ENCODE data around the gene SLC9A3. TPM values are rescaled to one million over a fixed set of nuclear protein-coding genes. Genes with fewer than 3 reads are reported as not detected.
"Not testable (repeated sequence)": the region's sequence is repeated elsewhere in the genome, so short reads cannot be mapped to it uniquely, and the experiment has no call there.

The SLC9A3 gene
- total RNA-seq, 1 experiment from 2014 or later, result 3.6 TPM

DNA sequence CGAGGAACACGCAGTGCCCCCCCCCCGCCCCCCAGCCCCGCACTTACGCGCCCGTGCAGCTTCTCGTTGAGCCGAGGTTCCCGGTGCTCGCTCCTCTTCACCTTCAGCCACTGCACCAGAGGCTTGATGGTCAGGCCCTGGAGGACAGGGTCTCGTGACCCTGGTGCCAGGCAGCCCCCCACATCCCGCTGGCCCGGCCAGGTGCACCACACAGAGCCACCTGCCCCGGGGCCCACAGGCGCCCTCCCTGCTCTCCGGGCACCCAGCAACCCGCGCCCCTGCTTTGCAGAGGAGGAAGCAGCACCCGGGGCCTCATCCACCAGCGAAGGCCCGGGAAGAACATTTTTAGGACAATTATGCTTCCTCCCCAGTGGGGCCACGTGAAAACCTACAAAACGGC lies 42.2 kb downstream of the SLC9A3 start:
- no peaks in the 10 kb centered on the region for H3K36me3 ChIP-seq
- no peak overlapping the region for H3K4me3 ChIP-seq
- DNase-seq, result no peak
- no peaks in the 10 kb centered on the region for H3K27me3 ChIP-seq
- H3K9me3 ChIP-seq, result no peaks in the 10 kb centered on the region

DNA sequence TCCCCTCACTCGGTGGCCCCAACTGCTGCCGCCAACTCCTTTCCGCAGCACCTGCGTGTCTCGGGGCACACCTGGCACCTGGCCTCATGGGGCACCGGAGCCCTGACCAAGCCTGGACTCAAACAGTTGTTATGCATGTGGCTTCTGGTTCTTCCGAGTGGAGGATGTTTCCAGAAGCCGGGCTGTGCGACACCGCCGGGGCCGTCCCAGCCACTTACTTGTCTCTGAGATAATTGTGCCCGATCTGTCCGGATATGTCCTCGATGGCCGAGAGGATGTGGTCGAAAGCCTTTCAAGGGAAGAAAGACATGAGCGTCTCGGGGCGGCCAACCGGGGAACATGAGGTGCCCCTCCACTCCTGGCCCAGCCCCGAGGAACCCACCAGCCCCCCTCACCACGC lies 42.9 kb downstream of the SLC9A3 start:
- DNase-seq, result no peak
- Histone ChIP-seq H3K27me3 (no peaks in the 10 kb centered on the region), H3K36me3 (no peaks in the 10 kb centered on the region), H3K9me3 (no peaks in the 10 kb centered on the region), H3K4me3 (no peak overlapping the region)

DNA sequence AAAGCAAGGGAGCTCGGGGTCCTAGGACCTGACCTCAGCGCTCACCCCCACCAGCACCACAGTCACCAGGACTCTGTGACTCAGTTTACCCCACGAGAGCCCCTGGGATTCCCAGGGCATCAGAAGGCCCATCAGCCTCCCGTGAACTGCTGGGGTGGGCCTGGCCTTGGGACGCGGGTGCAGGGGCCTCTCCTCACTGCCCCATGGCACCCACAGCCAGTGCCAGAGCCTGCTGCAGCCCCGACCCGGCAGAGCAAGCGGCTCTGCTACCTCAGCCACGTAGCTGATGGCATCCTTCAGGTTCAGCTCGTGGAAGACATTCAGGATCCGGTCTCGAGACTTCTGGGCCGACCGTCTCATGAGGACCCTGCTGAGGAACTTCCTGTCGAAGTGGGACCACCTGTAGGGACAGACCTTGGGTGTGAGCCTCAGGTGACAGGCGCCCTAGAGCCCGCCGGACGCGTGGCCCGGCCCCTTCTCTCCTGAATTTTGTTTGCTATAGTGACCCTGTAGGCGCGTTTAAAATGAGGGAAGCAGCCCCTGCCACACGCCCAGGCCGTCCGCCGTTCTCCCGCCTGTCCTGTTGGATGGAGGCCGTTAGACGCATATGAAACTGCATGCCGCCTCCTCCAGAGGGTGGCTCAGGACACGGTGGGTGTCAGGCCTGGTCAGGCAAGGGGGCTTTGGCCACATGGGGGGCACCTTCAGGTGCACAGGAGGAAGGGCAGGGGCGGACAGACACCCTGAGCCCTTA lies 44.5 kb downstream of the SLC9A3 start:
- no peak for DNase-seq
- no peaks in the 10 kb centered on the region for H3K36me3 ChIP-seq
- no peak overlapping the region for H3K4me3 ChIP-seq
- H3K9me3 ChIP-seq, result no peaks in the 10 kb centered on the region
- H3K27me3 ChIP-seq, result no peaks in the 10 kb centered on the region

DNA sequence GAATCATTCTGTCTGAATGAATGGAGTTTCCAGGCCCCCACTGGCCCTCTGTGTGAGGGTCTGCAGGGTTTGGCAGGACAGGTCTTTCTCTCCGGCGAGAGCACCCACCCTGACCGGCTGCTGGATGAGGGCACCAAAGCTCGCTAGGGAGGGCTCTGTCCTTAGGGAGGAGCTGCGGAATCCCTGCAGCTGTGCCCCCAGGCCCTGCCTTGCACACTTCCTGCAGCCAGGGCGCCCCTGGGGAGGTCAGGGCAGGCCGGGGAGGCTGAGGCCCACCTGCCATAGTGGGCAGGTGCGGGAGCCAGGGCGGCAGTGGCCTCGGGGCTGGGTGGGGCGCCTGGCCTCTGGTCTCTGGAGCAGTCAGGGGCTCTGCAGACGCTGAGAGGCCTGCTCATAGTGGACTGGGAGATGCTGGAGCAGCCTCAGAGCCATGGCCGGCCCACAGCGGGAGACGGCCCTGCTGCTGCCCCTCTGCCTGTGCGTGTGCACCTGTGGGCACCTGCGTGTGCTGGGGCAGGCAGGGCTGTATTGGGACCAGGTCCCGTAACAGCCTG lies 45.2 kb downstream of the SLC9A3 start:
- Histone ChIP-seq H3K27me3 (no peaks in the 10 kb centered on the region), H3K9me3 (no peaks in the 10 kb centered on the region), H3K36me3 (no peaks in the 10 kb centered on the region), H3K4me3 (no peak overlapping the region)
- DNase-seq, result no peak

DNA sequence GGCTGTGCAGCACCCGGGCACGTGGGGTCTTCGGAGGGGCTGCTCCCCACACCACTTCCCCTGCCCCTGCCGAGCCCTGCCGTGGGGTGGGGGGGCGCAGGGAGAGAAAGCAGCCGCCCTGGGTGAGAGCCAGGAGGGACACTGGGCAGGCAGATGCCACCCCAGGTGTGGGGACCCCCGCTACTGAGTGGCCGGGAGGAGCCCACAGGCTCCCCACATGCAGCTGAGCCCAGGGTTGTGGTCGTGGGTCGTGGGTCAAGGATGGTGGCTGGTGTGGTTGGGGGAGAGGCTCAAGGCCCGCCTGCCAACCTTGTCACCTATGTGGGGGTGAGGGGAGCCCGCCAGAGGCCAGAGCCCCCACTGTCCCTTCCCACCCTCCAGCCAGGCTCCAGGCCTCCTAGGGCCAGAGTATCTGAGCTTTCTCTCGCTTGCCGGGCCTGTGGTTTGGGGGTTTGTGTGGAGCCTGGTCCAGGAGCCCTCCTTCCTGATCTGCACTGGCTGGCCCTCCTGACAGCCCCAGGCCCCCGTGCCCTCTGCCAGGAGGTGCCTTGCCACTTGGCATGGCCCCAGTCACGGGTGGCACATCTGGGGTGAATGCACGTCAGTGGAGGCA lies 45.8 kb downstream of the SLC9A3 start:
- DNase-seq, result no peak
- Histone ChIP-seq H3K4me3 (no peak overlapping the region), H3K36me3 (no peaks in the 10 kb centered on the region), H3K9me3 (no peaks in the 10 kb centered on the region), H3K27me3 (no peaks in the 10 kb centered on the region)

DNA sequence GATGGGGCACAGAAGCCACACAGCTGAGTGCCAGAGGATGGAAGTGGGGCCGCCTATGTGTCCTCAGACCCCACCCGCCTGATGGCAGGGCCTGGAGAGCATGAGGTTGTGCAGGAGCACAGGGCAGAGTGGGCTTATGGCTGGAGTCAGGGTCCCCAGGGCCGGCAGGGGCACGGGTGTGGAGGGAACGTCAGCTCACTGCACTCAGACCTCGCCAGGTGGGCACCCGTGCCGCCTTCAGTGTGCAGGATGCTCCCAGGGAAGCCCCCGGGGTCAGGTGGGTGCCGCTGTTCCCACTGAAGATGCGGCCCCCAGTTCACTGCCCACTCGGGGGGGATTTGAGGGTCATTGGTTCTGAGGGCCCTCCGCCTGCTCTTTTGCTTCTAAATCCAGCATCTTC lies 46.4 kb downstream of the SLC9A3 start:
- DNase-seq, result no peak
- H3K36me3 ChIP-seq, result no peaks in the 10 kb centered on the region
- no peak overlapping the region for H3K4me3 ChIP-seq
- no peaks in the 10 kb centered on the region for H3K27me3 ChIP-seq
- no peaks in the 10 kb centered on the region for H3K9me3 ChIP-seq

DNA sequence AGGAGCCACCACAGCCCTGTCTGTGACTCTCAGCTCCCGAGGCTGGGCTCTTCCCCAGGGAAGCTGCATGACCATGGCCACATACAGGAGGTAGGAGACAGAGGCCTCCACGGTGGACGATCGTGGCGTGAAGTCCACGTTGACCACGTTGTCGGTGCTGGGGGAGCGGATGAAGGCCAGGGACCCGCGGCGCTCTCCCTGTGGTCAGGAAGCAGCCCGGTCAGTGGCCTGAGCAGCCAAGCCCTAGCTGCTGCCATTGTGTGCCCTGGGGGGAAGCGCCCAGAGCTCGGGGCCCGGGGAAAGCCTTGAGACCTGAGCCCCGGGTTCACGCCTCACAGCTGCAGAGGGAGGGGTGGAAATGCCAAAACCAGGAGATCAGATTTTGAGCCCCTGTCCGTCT lies 47.0 kb downstream of the SLC9A3 start:
- Histone ChIP-seq H3K4me3 (no peak overlapping the region), H3K27me3 (no peaks in the 10 kb centered on the region), H3K9me3 (no peaks in the 10 kb centered on the region), H3K36me3 (no peaks in the 10 kb centered on the region)
- DNase-seq, result no peak

DNA sequence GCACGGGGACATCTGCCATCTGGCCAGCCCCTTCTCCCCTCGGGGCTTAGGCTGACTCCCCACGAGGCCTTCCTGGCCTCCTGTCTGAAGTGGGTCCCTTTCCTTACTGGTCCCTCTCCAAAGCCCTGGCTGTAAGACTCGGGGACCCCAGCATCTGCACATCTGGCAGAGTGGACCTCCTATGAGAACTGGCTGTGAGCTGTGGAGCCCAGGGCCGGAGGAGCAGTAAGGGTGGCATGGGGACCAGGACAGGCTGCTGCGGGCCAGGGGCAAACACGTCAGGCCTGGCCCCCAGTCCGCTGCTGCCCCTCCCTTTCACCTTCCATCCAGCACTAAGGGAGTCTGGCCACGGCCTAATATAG lies 47.5 kb downstream of the SLC9A3 start:
- no peak for DNase-seq
- Histone ChIP-seq H3K27me3 (no peaks in the 10 kb centered on the region), H3K4me3 (no peak overlapping the region), H3K9me3 (no peaks in the 10 kb centered on the region), H3K36me3 (0 out of 2 replicates have a peak, but pooled peaks cover 2% of the 10 kb centered on the region)

DNA sequence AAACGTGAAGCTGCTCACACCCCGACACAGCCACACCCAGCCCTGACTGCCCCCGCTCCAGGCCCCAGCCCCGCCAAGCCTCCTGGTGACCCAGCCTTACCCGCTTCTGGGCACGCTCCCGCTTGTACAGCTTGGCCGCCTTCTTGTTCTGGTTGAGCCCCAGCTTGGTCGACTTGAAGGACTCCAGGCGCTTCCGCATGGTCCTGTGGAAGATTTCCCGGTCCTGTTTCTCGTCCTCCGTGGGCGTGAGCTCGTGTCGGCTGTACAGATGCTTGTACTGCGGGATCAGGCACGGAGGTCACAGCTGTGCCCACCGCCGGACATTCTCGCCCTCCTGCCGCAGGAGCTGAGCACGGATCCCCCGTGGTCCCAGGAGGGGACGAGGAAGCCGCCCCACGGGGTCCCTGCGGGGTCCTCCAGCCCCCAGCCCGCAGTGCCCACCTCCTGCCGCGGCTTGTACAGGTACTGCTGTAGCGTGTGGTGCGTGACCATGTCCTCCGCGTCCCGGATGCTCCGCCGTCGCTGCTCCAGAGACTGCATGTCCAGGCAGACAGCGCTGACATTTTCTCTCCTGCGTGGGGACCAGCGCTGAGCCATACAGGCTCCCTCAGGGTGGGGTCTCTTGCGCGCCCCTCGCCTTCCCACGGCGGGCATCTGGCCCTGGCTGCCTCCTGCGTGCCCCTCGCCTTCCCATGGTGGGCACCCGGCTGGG lies 48.0 kb downstream of the SLC9A3 start:
- DNase-seq, result no peak
- Histone ChIP-seq H3K4me3 (no peak overlapping the region), H3K27me3 (no peaks in the 10 kb centered on the region), H3K36me3 (peaks cover 2% of the 10 kb centered on the region; the same call in 1 of the 2 replicates), H3K9me3 (no peaks in the 10 kb centered on the region)

DNA sequence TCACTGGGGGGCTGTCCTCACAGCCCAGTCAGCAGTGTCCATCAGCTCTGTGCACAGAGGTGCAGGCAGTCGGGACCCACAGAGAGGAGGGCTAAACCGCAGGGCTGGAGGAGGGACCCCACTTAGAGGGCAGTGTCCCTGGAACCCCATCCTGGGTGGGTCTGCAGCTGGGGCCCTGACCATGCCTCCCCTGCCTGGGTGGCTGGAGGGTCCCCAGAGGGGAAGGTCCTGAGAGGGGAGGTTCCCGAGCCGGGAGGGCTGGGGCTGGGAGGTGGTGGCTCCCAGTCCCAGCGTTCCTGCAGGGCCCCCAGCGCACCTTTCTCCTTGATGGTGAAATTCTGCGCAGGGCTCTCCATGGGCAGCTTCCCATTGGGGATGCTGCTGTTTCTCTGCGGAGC lies 48.5 kb downstream of the SLC9A3 start:
- no peaks in the 10 kb centered on the region for H3K9me3 ChIP-seq
- H3K36me3 ChIP-seq, result peaks cover 6% of the 10 kb centered on the region; the same call in 1 of the 2 replicates

DNA sequence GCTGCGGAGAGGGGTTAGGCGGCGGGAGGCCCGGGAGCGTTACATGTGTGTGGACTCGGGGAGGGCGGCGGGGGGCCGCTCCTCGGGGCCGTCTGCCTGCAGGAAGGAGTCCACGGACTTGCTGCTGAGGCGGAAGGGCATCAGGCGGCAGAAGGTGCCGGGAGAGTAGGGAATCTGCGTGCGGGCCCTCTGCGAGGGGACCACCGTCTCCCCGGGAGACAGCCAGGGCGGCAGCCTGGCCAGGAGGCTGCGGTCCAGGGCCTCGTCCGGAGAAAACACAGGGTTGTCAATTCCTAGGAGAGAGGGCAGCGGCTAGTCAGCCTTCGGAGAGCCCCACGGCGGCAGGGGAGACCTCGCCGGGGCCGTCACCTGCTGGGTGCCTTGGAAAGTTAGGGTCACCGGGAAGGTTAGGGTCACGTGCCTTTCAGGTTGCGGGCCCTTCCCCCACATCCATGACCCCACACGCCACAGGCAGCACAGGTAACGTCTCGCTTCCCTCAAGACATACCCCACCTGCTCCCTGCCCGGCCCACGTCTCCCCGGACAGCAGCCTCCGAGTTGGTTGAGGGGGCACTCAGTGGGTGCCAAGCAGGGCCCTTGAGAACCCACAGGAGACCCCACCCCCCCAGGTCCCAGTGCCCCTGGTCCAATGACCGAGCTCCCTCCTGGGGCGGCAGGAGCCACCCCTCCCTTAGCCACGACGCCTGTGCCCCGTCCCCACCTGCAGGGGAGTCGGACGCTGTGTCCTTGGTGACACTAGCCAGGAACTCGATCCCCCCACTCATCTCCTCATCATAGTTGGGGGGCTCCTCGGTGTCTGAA lies 49.2 kb downstream of the SLC9A3 start:
- Histone ChIP-seq H3K4me3 (peak overlapping the region; percentile 35), H3K9me3 (no peaks in the 10 kb centered on the region), H3K36me3 (peaks cover 6% of the 10 kb centered on the region), H3K27me3 (no peaks in the 10 kb centered on the region)
- peak; percentile 15 for DNase-seq

More for the DNA sequence above, 48.5 kb downstream of the SLC9A3 start:
- DNase-seq, result no peak
- Histone ChIP-seq H3K27me3 (no peaks in the 10 kb centered on the region), H3K4me3 (no peak overlapping the region)

DNA sequence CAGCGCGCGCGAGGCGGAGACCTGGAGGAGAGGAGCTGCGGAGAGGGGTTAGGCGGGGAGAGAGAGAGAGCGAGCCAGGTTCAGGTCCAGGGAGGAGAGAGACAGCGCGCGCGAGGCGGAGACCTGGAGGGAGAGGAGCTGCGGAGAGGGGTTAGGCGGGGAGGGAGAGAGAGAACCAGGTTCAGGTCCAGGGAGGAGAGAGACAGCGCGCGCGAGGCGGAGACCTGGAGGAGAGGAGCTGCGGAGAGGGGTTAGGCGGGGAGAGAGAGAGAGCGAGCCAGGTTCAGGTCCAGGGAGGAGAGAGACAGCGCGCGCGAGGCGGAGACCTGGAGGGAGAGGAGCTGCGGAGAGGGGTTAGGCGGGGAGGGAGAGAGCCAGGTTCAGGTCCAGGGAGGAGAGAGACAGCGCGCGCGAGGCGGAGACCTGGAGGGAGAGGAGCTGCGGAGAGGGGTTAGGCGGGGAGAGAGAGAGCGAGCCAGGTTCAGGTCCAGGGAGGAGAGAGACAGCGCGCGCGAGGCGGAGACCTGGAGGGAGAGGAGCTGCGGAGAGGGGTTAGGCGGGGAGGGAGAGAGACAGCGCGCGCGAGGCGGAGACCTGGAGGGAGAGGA lies 49.9 kb downstream of the SLC9A3 start:
- not testable (repeated sequence) for H3K27me3 ChIP-seq, DNase-seq, H3K36me3 ChIP-seq, H3K9me3 ChIP-seq
- peak overlapping the region; percentile 35 for H3K4me3 ChIP-seq

DNA sequence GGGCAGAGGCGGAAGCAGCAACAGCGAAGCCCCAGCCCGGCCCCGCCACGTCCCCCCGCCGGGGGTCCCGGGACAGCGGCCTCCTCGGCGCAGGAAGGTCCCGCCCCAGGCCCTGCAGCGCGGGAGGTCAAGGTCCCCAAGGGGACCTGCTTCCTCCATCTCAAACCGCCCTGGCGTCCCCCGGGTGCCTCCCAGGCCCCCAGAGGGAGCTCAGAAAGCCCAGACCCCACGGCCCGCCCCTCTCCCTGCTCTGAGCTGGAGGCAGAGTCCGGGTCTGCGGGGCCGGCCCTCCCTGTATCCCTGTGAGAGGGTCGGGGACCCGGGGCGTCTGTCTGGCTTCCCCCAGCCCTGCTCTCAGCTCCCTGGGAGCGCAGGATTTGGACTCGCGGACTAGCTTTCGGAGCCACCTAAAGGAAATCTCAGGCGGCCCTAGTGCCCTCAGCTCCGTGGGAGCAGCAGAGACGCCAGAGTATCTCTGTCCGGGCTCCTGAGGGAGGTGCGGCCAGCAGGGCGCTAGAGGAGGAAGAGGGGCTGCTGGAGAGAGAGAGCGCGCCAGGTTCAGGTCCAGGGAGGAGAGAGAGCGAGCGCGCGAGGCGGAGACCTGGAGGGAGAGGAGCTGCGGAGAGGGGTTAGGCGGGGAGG lies 50.6 kb downstream of the SLC9A3 start:
- Histone ChIP-seq H3K9me3 (no peaks in the 10 kb centered on the region), H3K27me3 (no peaks in the 10 kb centered on the region), H3K4me3 (peak overlapping the region; percentile 75), H3K36me3 (peaks cover 6% of the 10 kb centered on the region)
- peak; percentile 51 for DNase-seq

DNA sequence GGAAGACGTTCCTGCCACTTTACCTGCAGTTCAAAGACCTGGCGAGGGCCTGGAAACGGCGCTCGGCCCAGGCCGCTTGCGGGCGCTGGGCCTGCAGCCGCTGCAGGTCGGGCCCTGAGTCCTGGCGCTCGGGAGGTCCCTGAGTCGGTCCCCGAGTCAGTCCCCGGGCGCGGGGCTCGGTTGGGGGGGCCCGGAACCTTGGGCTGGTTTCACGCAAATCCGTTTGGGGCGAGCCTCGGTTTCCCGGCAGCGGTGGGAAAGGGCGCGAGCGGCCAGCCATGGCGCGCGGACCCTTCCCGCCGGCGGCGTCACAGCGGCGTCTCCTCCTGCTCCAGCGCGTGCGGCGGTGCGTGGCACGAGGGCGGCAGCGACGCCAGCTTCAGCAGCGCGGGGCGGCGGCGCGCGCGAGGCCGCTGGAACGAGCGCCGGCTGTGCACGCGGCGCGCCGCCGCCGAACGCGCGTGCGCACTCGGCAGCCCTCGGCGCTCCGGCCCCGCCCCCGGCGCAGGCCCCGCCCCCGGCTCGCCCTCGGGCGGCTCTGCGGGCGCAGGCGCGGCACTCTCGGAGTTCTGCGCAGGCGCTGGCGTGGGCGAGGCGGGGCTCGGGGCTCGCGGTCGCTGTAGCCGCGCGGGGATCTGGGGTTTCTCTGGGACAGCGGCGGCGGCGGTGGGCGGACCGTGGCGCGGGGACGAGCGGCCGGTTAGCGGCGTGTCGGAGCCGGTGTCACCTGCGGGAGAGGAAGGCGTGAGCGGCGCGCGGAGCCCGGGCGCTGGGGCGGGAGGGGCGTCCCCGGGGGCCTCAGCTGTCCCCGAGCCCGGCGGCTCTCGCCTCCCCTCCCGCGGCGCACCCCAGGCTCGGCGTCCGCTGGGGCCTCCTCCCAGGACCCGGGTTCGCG lies 51.3 kb downstream of the SLC9A3 start:
- no peaks in the 10 kb centered on the region for H3K27me3 ChIP-seq
- H3K36me3 ChIP-seq, result peaks cover 6% of the 10 kb centered on the region
- DNase-seq, result peak; percentile 81
- H3K4me3 ChIP-seq, result peak overlapping the region; percentile 95
- H3K9me3 ChIP-seq, result no peaks in the 10 kb centered on the region

DNA sequence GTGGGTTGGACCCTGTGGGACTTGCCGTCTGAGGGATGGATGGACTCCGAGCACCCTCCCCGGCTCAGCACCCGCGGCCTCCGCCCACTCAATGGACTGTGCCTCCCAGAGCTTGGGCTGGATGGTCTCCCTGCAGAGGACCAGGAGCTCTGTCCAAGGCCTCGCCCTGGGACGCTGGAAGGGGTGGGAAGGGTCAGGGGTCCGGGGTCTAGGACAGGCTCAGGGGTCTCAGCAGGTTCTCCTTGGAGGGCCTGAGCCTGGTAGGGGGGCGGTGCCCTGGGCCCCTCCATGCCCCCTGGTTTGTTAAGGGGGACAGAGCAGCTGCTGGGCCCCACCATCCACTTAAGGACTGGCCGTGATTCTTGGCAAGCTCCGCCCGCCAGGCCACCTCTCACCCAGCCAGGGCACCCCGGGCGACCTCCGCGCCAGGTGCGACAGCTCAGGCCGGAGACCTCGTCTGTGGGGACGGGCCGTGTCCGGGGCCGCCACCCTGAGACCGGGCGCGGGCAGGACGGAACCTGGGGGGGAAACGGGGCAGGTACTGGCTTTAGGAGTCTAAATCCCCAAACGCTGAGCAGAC lies 52.1 kb downstream of the SLC9A3 start:
- Histone ChIP-seq H3K9me3 (no peaks in the 10 kb centered on the region), H3K4me3 (peak overlapping the region; percentile 95), H3K27me3 (no peaks in the 10 kb centered on the region), H3K36me3 (peaks cover 6% of the 10 kb centered on the region)
- peak; percentile 40 for DNase-seq
